ENCODE data around the gene TMEM62. TPM values are rescaled to one million over a fixed set of nuclear protein-coding genes. Genes with fewer than 3 reads are reported as not detected.
"Not testable (repeated sequence)": the region's sequence is repeated elsewhere in the genome, so short reads cannot be mapped to it uniquely, and the experiment has no call there.

Gene TMEM62
- total RNA-seq, 1 donor from 2014 or later, result 15.4 TPM

- not testable (repeated sequence) for DNase-seq (ENCODE audit: low read depth, low spot score)
Observed at GRCh38 chr15:43175656-43176309, 42.4 kb downstream of the TMEM62 start.

- not testable (repeated sequence) for DNase-seq (ENCODE audit: low read depth, low spot score)
Observed at GRCh38 chr15:43177147-43177546, 43.8 kb downstream of the TMEM62 start.

DNA sequence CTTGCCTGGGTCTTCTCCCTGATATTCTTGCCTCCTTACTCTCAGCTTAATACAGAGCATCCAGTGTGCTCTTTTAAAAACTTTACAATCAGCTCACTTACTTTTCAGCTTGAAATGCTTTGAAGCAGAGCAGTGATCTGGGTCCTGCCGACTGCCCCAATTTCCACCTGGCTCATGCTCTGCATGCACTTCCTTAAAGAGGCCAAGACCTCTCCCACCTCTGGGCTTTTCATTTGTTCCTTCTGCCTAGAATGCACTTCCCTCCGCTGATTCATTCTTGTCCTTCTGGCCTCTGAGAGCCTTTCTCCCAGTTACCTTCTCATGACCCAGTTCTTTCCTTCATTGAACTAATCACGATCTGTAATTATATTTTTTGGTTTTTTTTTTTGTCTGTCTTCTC lies 49.9 kb downstream of the TMEM62 start:
- no peak for DNase-seq (ENCODE audit: low read depth, low spot score)

DNA sequence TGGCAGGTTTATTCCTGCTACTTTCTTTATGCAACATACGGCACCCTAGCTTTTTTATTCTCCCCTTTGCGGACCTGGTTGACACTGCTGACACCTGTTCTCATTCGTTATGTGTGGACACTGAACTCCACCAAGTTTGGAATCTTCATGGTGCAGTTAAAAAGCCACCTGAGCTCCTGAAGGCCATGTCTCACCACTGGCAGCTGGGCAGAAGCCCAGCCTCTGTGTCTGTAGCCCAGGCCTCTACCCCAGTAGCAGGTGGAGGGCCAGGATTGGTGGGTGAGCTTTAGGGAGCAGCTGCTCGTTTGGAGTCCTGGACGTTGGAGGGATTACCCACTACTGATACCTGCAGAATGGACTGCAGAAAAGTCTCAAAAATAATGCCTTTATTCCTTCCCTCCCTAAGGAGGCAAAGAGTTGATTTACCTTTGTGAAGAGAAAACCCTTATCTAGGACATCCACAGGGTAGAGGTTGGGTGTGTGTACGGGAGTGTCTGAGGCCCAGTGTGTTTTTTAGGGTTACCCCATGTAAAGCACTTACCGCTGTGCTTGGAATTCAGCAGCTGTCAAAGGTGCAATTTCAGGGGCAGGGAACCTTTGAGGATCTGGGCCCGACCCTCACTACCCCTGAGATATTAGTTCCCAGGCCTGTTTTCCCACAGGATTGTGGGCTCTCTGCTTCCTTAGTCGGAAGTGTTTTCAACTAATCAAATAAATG lies 51.2 kb downstream of the TMEM62 start:
- no peak for DNase-seq (ENCODE audit: low read depth, low spot score)

GRCh38 chr15:43185157-43186002 lies 52.0 kb downstream of the TMEM62 start, which contains the start of gene CCNDBP1:
Gene CCNDBP1 (plus strand): TSS chr15:43185403. CDS start chr15:43185499, 96 bp downstream.
- no peak for DNase-seq (ENCODE audit: low read depth, low spot score)

DNA sequence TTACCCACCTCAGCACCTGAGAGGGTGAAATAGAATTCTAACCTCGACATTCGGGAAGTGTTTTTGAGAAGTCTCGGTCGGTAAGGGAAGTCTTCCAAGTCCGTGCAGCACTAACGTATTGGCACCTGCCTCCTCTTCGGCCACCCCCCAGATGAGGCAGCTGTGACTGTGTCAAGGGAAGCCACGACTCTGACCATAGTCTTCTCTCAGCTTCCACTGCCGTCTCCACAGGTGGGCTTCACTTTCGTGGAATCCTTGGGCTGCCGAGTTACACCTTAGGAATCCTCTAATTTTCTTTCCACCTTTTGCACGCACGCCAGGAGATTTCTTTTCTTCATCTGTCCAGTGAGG lies 52.6 kb downstream of the TMEM62 start:
- no peak for DNase-seq (ENCODE audit: low read depth, low spot score)

- DNase-seq (ENCODE audit: low read depth, low spot score), result peak; percentile 39
Observed at GRCh38 chr15:43187544-43188155, 54.3 kb downstream of the TMEM62 start.

- DNase-seq (ENCODE audit: low read depth, low spot score), result no peak
Observed at GRCh38 chr15:43189296-43189695, 55.9 kb downstream of the TMEM62 start.

DNA sequence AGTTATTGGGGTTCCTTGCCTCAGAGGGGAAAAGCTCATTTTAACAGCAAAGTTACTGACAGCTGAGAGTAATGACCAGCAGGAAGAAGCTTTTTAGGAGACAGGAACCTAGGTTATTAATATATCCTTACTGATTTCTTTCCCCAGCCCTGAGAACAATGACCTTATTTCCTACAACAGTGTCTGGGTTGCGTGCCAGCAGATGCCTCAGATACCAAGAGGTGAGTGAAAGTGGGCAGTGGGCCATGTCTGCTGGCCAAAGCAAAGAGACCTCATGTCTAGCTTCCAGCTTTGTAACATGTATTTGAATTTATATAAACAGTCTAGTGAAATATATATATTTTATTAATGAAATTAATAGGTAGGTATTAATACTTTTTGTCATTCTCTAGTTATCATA lies 56.8 kb downstream of the TMEM62 start:
- DNase-seq (ENCODE audit: low read depth, low spot score), result peak; percentile 51

DNA sequence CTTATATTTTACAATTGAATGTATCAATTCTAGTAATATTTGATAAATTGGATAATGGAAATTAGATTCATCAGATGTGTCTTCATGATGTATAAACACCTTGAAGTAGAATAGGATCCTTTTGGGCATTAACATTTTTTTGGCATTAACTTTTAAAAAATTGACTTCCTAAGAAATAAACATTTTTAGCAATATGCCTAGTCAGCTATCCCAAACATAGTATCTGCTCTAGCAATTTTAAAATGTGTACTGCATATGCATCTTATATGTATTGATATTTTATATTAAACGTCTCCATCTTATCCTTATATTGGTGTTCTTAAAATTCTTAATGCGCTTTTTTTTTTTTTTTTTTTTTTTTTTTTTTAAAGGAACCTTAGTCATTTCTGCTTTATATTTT lies 60.3 kb downstream of the TMEM62 start:
- no peak for DNase-seq (ENCODE audit: low read depth, low spot score)

GRCh38 chr15:43194795-43195194 lies 61.4 kb downstream of the TMEM62 start:
- DNase-seq (ENCODE audit: low read depth, low spot score), result no peak

DNA sequence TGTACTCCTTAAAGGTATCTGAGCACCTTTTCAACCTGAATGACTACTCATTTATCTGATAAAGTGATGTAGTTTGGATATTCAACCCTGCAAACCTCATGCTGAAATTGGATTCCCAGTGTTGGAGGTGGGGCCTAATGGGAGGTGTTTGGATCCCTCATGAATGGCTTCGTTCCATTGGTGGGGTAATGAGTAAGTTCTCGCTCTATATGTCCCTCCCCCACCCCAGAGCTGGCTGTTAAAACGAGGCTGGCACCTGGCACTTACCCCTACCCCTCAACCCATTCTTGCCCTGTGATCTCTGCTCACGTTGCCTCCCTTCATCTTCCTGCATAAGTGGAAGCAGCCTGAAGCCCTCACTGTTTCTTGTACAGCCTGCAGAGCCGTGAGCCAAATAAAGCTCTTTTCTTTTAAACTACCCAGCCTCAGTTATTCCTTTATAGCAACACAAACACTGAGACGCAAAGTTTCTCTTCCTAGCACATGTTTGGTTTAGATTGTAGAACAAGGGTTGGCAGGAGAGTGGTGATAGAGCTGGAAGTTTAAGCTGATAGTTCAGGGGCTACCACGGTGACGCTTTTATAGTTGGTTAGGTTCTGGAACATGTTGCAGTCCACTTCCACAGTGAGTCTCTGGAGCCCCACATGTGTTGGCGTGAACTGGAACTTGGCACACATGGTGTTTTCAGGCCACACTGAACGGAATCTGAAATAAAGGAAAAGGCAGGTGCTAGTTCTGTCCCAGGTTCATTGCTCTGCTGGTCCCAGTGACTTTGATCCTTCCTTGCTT lies 63.6 kb downstream of the TMEM62 start:
- DNase-seq (ENCODE audit: low read depth, low spot score), result no peak

- DNase-seq (ENCODE audit: low read depth, low spot score), result not testable (repeated sequence)
Observed at GRCh38 chr15:43197773-43198172, 64.4 kb downstream of the TMEM62 start.

DNA sequence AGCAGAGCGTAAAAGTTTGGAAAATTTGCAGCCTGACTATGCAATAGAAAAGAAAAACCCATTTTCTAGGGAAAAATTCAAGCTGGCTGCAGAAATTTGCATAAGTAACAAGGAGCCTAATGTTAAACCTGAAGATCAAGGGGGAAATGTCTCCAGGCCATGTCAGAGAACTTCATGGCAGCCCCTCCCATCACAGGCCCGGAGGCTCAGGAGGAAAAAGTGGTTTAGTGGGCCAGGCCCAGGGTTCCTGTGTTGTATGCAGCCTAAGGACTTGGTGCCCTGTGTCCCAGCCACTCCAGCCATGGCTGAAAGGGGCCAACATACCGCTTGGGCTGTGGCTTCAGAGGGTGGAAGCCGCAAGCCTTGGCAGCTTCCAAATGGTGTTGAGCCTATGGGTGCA lies 65.2 kb downstream of the TMEM62 start:
- not testable (repeated sequence) for DNase-seq (ENCODE audit: low read depth, low spot score)

DNA sequence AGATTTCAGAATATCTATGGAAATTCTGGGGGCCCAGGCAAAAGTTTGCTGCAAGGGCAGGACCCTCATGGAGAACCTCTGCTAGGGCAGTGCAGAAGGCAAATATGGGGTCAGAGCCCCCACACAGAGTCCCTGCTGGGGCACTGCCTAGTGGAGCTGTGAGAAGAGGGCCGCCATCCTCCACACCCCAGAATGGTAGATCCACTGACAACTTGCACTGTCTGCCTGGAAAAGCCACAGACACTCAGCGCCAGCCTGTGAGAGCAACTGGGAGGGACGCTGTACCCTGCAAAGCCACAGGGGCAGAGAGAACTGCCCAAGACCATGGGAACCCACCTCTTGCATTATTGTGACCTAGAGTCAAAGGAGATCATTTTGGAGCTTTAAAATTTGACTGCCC lies 65.6 kb downstream of the TMEM62 start:
- DNase-seq (ENCODE audit: low read depth, low spot score), result no peak

DNA sequence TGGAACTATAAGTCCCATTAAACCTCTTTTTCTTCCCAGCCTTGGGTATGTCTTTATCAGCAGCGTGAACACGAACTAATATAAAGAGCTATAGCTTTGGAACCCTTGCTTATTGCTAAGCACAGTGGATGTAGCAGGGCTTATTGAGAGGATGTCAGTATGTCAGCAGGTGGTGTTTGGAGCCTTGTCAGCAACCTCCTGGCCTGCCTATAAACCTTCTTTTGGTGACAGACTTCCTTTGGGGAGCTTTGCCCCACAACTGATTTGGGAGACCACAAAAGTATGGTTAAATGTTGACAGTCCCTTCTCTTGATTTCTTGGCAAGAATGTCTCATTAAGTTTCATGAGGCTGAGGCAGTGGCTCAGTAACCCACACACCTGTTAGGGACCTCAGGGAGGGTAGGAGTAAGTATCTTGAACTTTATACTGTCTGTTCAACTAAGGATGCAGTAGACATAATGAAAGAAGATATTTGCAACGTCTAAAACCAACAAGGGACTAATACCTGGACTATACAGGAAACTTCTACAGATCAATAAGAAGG lies 66.6 kb downstream of the TMEM62 start:
- no peak for DNase-seq (ENCODE audit: low read depth, low spot score)

DNA sequence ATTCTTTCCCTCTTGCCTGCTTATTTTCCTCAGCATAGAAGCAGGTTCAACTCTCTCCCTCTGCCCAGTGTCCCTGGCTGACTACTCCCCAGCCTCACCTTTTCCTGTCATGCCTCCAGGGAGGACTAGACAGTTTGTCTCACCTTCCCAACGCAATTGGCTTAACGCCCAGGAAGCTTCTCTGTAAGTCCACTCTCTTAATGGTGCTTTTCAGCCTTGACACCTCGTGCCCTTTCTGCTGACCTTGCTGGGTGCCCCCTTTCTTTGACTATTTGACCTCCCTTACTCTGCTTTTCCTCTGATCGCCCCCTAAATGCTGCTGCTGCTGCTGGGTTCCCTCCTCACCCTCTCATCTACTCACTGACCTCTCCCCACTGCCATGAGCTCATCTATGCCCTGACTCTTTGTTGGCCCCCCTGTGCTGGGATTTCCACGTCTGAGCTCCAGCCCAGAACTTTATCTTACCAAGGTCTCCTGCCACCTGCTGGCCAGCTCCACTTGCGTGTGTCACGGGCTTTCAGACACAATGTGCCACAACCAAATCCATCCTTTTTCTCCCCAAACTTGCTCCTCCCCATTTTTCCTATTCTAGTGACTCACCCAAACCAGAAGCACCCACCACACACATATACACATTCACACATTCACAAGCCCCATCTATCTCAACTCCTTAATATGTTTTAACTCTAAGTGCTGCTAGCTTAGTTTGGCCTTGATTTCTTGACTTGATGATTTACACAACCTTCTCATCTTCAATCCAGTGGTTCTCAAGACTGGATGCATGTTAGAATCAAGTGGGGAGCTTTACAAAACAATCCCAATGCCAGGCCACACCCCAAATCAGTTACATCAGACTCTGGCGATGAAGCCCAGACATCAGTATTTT lies 70.9 kb downstream of the TMEM62 start:
- DNase-seq (ENCODE audit: low read depth, low spot score), result peak; percentile 44

DNA sequence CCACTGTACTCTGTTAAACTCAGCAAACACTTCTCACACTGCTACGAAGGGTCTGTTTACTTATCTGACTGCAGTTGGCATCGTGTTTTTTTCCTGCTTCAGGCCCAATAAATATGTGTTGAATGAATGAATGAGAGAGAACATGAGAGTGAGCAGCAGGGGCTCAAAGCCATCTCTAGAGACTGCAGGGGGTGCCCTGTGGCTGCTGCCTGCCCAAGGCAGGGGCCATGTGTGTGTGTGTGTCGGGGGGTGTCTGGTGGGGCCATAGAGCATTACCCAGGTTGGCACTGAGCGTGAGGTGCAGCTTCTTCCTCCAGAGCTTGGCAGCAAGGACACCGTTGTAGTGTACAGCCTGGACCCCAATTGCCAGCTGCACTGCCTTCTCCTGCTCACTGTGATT lies 72.7 kb downstream of the TMEM62 start:
- DNase-seq (ENCODE audit: low read depth, low spot score), result no peak

DNA sequence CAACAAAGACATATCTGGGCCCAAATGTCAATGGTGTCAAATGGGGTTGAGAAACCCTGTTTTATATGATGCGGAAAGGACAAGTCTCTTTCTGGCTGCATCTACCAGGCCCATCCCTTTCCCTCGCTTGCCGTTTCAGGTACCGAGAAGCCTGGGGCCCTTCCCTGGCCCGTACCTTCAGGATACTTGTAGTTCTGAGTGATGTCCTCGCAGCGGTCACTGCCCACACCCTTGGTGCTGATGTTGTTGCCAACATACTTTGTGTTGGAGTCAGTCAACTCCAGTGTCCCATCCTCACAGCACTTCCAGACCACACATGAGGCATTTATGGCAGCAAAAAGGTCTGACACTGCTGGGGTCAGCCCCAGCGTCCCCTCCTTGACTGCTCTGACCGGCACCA lies 73.6 kb downstream of the TMEM62 start:
- DNase-seq (ENCODE audit: low read depth, low spot score), result no peak

Measured in pulmonary artery endothelial cell (primary cell).